ENCODE measurements around the gene KCND1.

The KCND1 gene

DNA sequence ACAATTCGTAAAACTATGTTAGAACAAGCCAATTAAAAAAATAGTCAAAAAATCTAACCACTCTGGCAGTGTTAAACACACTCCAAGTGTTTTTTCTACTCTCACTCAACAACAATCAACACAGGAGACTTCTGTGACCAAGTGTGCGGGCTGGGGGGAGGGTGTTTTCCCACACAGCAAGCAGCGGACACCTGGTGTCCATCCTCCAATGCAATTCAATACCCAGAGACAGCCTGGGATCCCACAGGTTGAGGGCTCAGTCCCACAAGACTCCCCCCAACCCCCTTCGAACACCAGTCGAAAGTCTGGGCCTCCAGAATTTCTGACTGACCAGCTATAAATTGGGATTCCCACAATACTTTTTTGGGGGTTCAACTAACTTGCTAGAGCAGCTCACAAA is 44.5 kb downstream of the KCND1 start:
- in situ Hi-C loops (cut with MboI; ENCODE audit: low sequenced_read_pairs, unreplicated experiment): no loop called here
- DNase-seq (ENCODE audit: low spot score): no peak
- TF ChIP-seq, protein P1, sequence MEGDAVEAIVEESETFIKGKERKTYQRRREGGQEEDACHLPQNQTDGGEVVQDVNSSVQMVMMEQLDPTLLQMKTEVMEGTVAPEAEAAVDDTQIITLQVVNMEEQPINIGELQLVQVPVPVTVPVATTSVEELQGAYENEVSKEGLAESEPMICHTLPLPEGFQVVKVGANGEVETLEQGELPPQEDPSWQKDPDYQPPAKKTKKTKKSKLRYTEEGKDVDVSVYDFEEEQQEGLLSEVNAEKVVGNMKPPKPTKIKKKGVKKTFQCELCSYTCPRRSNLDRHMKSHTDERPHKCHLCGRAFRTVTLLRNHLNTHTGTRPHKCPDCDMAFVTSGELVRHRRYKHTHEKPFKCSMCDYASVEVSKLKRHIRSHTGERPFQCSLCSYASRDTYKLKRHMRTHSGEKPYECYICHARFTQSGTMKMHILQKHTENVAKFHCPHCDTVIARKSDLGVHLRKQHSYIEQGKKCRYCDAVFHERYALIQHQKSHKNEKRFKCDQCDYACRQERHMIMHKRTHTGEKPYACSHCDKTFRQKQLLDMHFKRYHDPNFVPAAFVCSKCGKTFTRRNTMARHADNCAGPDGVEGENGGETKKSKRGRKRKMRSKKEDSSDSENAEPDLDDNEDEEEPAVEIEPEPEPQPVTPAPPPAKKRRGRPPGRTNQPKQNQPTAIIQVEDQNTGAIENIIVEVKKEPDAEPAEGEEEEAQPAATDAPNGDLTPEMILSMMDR (IDR thresholded peaks at IDR 0.05; ENCODE audit: borderline replicate concordance, control extremely low read depth, extremely low read depth, insufficient read depth, missing control alignments): no peak

DNA sequence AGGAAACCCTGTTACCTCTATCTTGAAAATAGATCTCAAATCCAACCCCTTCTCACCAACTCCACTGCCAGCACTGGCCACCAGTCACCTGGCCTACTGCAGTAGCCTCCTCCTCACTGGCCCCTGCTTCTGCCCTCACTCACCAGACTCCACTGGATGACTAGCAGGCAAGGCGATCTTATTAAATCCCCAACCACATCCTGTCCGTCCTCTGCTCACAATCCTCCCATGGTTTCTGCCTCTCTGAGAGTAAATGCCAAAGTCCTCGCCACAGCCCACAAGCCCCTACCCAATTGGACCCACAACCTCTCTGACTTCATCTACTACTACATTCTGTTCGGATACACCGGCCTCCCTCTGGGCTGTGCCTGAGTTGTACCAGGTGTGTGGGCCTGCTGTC is 47.4 kb downstream of the KCND1 start:
- TF ChIP-seq, protein P1 (IDR thresholded peaks at IDR 0.05; ENCODE audit: borderline replicate concordance, control extremely low read depth, extremely low read depth, insufficient read depth, missing control alignments): no peak
- in situ Hi-C loops (cut with MboI; ENCODE audit: low sequenced_read_pairs, unreplicated experiment): no loop called here
- DNase-seq (ENCODE audit: low spot score): no peak

DNA sequence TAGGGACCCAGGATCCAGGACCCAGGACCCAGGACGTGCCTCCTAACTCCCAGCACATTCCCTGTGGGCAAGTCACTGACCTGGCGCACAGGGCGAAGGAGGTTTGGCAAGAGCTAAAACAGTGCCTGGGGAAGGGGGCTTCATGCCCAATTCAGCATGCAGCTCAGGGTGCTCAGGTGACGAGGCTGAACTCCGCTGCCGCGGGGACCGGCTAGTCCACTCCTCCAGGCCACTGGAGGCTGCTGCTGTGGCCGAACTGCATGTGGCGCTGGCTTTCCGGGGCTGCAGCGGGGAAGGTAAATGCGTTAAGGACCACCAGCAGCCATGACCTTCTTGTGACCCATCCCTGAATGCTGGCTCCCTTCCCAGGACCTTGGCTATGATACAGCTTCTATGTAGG is 47.9 kb downstream of the KCND1 start:
- DNase-seq (ENCODE audit: low spot score): no peak
- in situ Hi-C loops (cut with MboI; ENCODE audit: low sequenced_read_pairs, unreplicated experiment): no loop called here
- TF ChIP-seq, protein P1 (IDR thresholded peaks at IDR 0.05; ENCODE audit: borderline replicate concordance, control extremely low read depth, extremely low read depth, insufficient read depth, missing control alignments): no peak

DNA sequence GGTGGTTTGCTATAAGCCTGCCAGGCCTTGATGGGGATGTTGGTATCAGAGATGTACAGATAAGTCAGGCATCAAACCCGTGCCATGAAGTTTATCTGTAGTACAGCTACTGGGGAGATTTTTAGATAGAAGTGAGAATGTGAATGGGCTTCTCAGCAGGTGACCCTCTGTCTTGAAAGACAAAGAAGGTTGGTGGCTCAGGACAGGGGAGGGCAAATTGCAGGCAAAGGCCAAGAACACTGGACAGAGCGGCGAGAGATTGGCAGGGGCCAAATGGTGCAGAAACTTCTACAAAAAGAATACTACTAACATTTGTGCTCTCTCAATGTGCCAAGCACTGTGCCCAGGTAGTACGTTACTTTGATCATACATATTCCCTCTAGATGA is 50.9 kb downstream of the KCND1 start:
- in situ Hi-C loops (cut with MboI; ENCODE audit: low sequenced_read_pairs, unreplicated experiment): no loop called here
- DNase-seq (ENCODE audit: low spot score): no peak
- TF ChIP-seq, protein P1 (IDR thresholded peaks at IDR 0.05; ENCODE audit: borderline replicate concordance, control extremely low read depth, extremely low read depth, insufficient read depth, missing control alignments): no peak

DNA sequence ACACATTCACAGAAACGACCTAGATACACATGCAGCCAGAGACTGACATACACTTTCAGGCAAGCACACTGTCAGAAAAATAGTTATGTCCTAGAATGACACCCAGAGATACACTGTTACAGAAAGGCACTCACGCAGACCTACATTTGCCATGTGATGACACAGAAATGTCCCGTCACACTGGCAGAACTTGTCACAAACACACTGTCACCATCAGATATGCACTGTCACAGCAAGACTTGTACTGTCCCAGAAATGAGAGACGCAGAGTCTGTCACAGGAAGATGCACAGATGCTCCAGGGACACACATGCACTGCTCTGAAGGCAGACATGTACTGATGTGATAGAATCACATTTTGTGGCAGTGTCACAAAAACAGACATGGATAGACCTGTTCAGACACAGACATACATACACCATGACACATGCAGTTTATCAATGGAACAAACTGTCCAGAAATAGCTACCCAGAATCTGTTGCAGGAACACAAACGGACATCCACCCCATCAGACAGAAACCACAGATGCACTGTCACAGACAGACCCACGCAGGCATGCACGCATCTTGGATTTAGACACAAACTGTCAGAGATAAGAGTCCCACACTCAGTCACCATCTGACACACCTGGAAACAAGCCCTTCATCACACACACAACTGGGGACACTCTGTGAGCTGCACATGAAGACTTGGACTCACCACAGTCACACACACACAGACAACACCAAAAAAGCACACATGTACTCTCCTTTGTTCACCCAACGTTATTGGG is 51.5 kb downstream of the KCND1 start:
- no peak for DNase-seq (ENCODE audit: low spot score)
- TF ChIP-seq, protein P1 (IDR thresholded peaks at IDR 0.05; ENCODE audit: borderline replicate concordance, control extremely low read depth, extremely low read depth, insufficient read depth, missing control alignments): no peak
- in situ Hi-C loops (cut with MboI; ENCODE audit: low sequenced_read_pairs, unreplicated experiment): no loop called here

DNA sequence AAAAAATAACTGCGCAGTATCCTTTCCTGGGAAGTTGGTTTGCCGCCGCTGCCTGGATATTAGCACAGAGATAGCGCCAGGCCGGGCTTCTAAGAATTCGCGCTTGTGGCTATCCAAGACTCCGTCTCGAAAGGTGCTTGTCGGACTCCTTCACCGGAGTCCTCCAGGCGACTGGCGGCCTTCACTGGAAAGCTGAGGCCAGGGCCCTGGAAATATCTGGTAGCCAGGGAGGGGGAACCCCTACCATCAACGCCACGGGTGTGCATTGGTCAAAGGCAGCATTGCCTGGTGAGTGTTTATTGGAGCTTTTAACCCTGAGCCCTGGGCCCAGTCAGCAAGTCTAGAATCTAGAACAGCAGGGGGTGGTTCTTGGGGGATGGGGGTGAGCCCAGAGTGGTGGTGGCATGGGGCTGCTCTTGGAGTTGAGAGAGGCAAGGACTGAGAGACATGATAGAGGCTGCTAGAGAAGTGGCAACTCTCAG is 52.2 kb downstream of the KCND1 start:
- no peak for DNase-seq (ENCODE audit: low spot score)
- TF ChIP-seq, protein P1 (IDR thresholded peaks at IDR 0.05; ENCODE audit: borderline replicate concordance, control extremely low read depth, extremely low read depth, insufficient read depth, missing control alignments): no peak
- in situ Hi-C loops (cut with MboI; ENCODE audit: low sequenced_read_pairs, unreplicated experiment): no loop called here

Measured in GM13976 (cell line).